Ectodermal cell (in vitro differentiated cells): ENCODE measurements around the gene SRP72.
"Not testable (repeated sequence)": the region's sequence is repeated elsewhere in the genome, so short reads cannot be mapped to it uniquely, and the experiment has no call there.

ENCODE experiments used
- H3K27ac ChIP-seq: 2 replicates; pipeline ENCODE4 v1.7.0; 2013; ENCODE audit warnings: mild to moderate bottlenecking, low read depth, low read length; ENCODE audit not compliant: insufficient read depth, poor library complexity, severe bottlenecking
- H3K27me3 ChIP-seq: 2 replicates; pipeline ENCODE4 v1.7.0; 2013; ENCODE audit warnings: mild to moderate bottlenecking, low read length; ENCODE audit not compliant: insufficient read depth, control insufficient read depth, poor library complexity, severe bottlenecking
- H3K36me3 ChIP-seq: one replicate; pipeline ENCODE4 v1.7.0; 2013; ENCODE audit warnings: low read length; ENCODE audit not compliant: control insufficient read depth, insufficient read depth
- H3K4me1 ChIP-seq: one replicate; pipeline ENCODE4 v1.7.0; 2013; ENCODE audit warnings: low read length; ENCODE audit not compliant: control insufficient read depth, insufficient read depth
- H3K4me3 ChIP-seq: 2 replicates; pipeline ENCODE4 v1.7.0; 2013; ENCODE audit warnings: low read depth, low read length, control low read depth; ENCODE audit not compliant: insufficient read depth
- H3K9me3 ChIP-seq: 2 replicates; pipeline ENCODE4 v1.7.0; 2013; ENCODE audit warnings: mild to moderate bottlenecking, low read length, moderate library complexity; ENCODE audit not compliant: control insufficient read depth
- WGBS, 2 experiments: methylation state at CpG; one replicate each; pipeline ENCODE4 v1.1.7; 2013; ENCODE audit warnings: missing lambda C conversion rate in 2 of 2; 5-methylcytosine and 5-hydroxymethylcytosine counted together

The SRP72 gene

DNA sequence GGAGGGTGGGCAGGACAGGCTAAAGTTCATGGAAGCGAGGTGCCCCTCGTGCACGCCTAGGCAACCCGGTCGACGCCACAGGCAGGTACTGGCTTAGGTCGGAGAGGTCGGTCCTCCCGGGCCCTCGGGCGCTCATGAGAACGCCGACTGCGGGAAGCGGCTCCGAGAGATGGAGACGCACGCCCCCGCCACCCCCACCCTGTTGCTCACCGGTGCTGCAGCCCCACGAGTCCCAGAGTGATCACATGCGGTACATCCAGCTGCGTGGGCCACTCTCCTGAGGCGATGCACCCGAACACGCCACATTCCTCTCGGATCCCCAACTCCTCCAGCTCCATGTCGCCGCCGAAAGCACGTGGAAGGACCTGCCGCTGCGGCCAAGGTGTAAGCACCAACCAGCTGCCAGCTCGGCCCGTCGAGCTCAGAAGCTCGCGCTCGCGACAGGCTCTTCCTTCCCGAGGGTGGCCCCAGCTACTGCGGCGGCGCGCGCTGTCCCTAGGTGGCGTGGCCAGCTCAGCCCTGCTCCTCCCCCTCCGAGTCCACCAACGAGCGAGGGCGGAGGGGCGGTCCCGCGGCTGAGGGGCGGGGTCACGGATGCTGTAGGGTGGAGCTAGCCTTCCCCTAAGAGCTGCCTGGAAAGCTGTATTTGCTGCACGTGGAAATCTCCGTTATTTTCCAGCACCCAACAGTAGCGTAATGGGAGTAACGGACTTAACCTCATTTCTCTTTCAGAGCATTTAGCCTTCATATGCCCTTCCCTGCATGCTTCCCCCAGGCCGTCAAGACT lies 32.1 kb upstream of the SRP72 start, which contains the start of gene PPAT:
TSS of gene PPAT (minus strand) at position 476 of the 787 bp plus-strand sequence. CDS start at position 338, 138 bp downstream.
- Histone ChIP-seq H3K36me3 (no peaks in the 10 kb centered on the region), H3K27ac (peak within 1 kb of the TSS; percentile 86), H3K4me3 (peak within 1 kb of the TSS; percentile 81), H3K4me1 (peaks cover 10% of the 10 kb centered on the region), H3K27me3 (no peaks in the 10 kb centered on the region), H3K9me3 (no peaks in the 10 kb centered on the region)
- 0% methylated on average over 61 of the region's 61 CpGs for WGBS, 2 experiments

GRCh38 chr4:56438766-56439165 lies 28.7 kb upstream of the SRP72 start:
- H3K9me3 ChIP-seq = no peaks in the 10 kb centered on the region
- H3K36me3 ChIP-seq = peaks cover 5% of the 10 kb centered on the region
- peak overlapping the region; percentile 10 for H3K4me3 ChIP-seq
- WGBS, 2 experiments = 100% methylated on average over 2 of the region's 2 CpGs; no CpG with 5 or more reads in 1 of the 2 experiments
- H3K27ac ChIP-seq = no peak overlapping the region
- no peaks in the 10 kb centered on the region for H3K27me3 ChIP-seq
- peaks cover 14% of the 10 kb centered on the region for H3K4me1 ChIP-seq

GRCh38 chr4:56440983-56441382 lies 26.4 kb upstream of the SRP72 start:
- Histone ChIP-seq H3K4me3 (no peak overlapping the region), H3K4me1 (peaks cover 14% of the 10 kb centered on the region)

GRCh38 chr4:56444719-56445118 lies 22.7 kb upstream of the SRP72 start:
- no CpG with 5 or more reads among the region's 2 CpGs for WGBS, 2 experiments
- Histone ChIP-seq H3K9me3 (no peaks in the 10 kb centered on the region), H3K4me3 (no peak overlapping the region), H3K27me3 (no peaks in the 10 kb centered on the region), H3K27ac (no peak overlapping the region), H3K36me3 (peaks cover 41% of the 10 kb centered on the region), H3K4me1 (peaks cover 8% of the 10 kb centered on the region)

More at GRCh38 chr4:56440983-56441382, 26.4 kb upstream of the SRP72 start:
- H3K9me3 ChIP-seq = no peaks in the 10 kb centered on the region
- 80% methylated on average over 1 of the region's 1 CpG; no CpG with 5 or more reads in 1 of the 2 experiments for WGBS, 2 experiments
- H3K27ac ChIP-seq = no peak overlapping the region
- H3K27me3 ChIP-seq = no peaks in the 10 kb centered on the region
- peaks cover 14% of the 10 kb centered on the region for H3K36me3 ChIP-seq

DNA sequence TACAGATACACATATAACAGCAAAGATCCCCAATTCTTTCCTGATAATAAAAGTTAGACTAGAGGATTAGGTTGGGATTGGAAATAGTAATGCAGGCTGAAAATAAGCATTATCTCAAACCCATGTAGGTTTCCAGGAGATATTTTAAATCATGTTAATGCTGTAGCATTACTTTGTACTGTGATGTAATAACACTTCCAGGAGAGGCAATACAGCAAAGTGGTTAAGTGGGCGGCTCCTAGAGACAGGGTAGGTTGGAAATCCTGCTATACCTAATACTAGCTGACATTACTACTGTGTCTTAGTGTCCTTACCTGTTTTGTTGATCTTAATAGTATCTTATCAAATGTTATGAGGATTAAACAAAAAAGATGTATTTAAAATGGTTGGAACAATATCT lies 21.7 kb upstream of the SRP72 start:
- peaks cover 45% of the 10 kb centered on the region for H3K36me3 ChIP-seq

GRCh38 chr4:56448301-56448700 lies 19.1 kb upstream of the SRP72 start:
- Histone ChIP-seq H3K27me3 (no peaks in the 10 kb centered on the region), H3K27ac (no peak overlapping the region), H3K4me1 (no peaks in the 10 kb centered on the region), H3K36me3 (peaks cover 60% of the 10 kb centered on the region), H3K9me3 (no peaks in the 10 kb centered on the region), H3K4me3 (no peak overlapping the region)

More for the DNA sequence above, 21.7 kb upstream of the SRP72 start:
- H3K27me3 ChIP-seq = no peaks in the 10 kb centered on the region
- H3K4me1 ChIP-seq = peaks cover 4% of the 10 kb centered on the region
- H3K27ac ChIP-seq = no peak overlapping the region
- no peaks in the 10 kb centered on the region for H3K9me3 ChIP-seq
- WGBS, 2 experiments = 80 to 100% methylated on average over 1 of the region's 1 CpG
- no peak overlapping the region for H3K4me3 ChIP-seq

- H3K36me3 ChIP-seq = peaks cover 69% of the 10 kb centered on the region
- not testable (repeated sequence) for H3K27ac ChIP-seq, H3K27me3 ChIP-seq, H3K4me1 ChIP-seq, H3K4me3 ChIP-seq, H3K9me3 ChIP-seq
- WGBS, 2 experiments = 94 to 97% methylated on average over 4 of the region's 4 CpGs
These were observed 17.9 kb upstream of the SRP72 start for GRCh38 chr4:56449475-56449874.

GRCh38 chr4:56450342-56450741 lies 17.1 kb upstream of the SRP72 start:
- no peaks in the 10 kb centered on the region for H3K27me3 ChIP-seq
- no peaks in the 10 kb centered on the region for H3K9me3 ChIP-seq
- H3K4me1 ChIP-seq = no peaks in the 10 kb centered on the region
- 100% methylated on average over 1 of the region's 1 CpG for WGBS, 2 experiments
- no peak overlapping the region for H3K27ac ChIP-seq
- no peak overlapping the region for H3K4me3 ChIP-seq
- H3K36me3 ChIP-seq = peaks cover 69% of the 10 kb centered on the region

GRCh38 chr4:56460085-56460484 lies 7.3 kb upstream of the SRP72 start:
- no peak overlapping the region for H3K27ac ChIP-seq
- WGBS, 2 experiments = 95 to 96% methylated on average over 3 of the region's 3 CpGs
- H3K27me3 ChIP-seq = no peaks in the 10 kb centered on the region
- H3K4me1 ChIP-seq = peaks cover 1% of the 10 kb centered on the region
- no peaks in the 10 kb centered on the region for H3K9me3 ChIP-seq
- no peak overlapping the region for H3K4me3 ChIP-seq
- H3K36me3 ChIP-seq = peaks cover 74% of the 10 kb centered on the region

DNA sequence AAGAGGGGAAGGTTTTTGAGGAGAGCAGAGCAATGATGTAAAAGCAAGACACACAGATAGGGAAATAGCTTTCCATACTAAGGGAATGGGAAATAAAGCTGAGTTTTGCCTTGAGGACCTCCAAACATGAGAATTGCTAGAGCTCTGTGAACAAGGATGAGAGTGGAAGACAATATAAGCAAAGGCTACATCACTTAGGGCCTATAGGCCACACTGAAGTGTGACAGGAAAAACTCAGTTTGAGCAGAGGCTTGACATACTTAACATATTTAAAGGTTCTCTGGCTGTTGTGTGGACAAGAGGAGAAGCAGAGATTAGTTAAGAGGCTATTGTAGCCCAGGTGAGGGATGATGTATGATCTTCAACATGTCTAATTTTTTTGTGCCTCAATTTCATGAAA lies 5.3 kb upstream of the SRP72 start:
- peaks cover 54% of the 10 kb centered on the region for H3K36me3 ChIP-seq

More for the DNA sequence above, 5.3 kb upstream of the SRP72 start:
- no peak overlapping the region for H3K27ac ChIP-seq
- no peaks in the 10 kb centered on the region for H3K9me3 ChIP-seq
- H3K4me3 ChIP-seq = no peak overlapping the region
- H3K4me1 ChIP-seq = peaks cover 7% of the 10 kb centered on the region
- no peaks in the 10 kb centered on the region for H3K27me3 ChIP-seq
